GM19043 (cell line): ENCODE results near the gene PRDM10.
"Not testable (repeated sequence)": the region's sequence is repeated elsewhere in the genome, so short reads cannot be mapped to it uniquely, and the experiment has no call there.

Experiments
- ATAC-seq: cut with Tn5 transposase; IDR thresholded peaks from one replicate; pipeline ENCODE4 v1.9.1; 2021; ENCODE audit warnings: low read depth; ENCODE audit not compliant: unreplicated experiment

PRDM10 gene, protein sequence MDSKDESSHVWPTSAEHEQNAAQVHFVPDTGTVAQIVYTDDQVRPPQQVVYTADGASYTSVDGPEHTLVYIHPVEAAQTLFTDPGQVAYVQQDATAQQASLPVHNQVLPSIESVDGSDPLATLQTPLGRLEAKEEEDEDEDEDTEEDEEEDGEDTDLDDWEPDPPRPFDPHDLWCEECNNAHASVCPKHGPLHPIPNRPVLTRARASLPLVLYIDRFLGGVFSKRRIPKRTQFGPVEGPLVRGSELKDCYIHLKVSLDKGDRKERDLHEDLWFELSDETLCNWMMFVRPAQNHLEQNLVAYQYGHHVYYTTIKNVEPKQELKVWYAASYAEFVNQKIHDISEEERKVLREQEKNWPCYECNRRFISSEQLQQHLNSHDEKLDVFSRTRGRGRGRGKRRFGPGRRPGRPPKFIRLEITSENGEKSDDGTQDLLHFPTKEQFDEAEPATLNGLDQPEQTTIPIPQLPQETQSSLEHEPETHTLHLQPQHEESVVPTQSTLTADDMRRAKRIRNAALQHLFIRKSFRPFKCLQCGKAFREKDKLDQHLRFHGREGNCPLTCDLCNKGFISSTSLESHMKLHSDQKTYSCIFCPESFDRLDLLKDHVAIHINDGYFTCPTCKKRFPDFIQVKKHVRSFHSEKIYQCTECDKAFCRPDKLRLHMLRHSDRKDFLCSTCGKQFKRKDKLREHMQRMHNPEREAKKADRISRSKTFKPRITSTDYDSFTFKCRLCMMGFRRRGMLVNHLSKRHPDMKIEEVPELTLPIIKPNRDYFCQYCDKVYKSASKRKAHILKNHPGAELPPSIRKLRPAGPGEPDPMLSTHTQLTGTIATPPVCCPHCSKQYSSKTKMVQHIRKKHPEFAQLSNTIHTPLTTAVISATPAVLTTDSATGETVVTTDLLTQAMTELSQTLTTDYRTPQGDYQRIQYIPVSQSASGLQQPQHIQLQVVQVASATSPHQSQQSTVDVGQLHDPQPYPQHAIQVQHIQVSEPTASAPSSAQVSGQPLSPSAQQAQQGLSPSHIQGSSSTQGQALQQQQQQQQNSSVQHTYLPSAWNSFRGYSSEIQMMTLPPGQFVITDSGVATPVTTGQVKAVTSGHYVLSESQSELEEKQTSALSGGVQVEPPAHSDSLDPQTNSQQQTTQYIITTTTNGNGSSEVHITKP

DNA sequence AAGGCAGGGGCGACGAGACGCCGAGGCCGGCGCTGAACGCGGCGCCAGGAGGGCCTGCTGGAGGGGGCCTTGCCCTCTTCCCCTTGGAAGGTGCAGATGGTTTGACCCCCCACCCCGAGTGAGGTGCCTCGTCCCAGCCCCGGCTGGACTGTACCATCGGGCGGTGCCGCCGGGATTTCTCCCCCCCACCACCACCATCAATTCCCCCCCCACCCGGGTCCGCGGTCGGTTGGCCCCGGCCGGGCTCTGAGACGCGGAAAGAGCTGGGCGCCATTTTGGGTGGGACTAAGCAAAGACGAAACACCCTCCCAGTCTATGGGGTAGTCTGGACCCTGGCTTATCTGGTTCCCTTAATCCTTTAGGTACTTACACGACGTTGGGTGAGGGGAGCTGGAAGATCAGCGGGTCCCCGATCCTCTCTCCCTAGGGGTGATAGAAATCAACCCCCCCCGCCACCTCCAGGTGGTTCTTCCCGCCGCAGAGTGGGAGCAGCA is at the start of gene PRDM10:
Gene PRDM10, minus strand, starts transcription at position 484 of the 494 bp plus-strand sequence. CDS start 41,871 bp downstream, outside the sequence.
- peak; percentile 36 for ATAC-seq

DNA sequence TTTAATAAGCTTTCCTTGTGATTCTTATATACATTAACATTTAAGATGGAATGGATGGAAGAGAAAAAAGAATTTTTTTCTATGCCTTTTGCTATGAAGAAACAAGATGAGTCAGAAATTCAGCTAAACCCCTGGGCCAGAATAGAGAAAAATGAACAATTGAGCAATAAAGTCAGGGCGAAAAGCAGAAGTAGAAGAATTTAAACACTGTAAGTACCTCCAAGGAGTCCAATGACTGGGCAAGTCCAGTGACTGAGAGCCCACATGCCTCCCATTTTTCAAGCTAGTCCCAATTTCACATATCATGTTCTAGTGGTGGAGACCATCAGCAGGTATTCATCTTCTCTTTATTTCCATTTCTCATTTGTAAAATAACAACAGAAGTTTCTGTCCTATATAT is 48.4 kb upstream of the PRDM10 start:
- no peak for ATAC-seq

DNA sequence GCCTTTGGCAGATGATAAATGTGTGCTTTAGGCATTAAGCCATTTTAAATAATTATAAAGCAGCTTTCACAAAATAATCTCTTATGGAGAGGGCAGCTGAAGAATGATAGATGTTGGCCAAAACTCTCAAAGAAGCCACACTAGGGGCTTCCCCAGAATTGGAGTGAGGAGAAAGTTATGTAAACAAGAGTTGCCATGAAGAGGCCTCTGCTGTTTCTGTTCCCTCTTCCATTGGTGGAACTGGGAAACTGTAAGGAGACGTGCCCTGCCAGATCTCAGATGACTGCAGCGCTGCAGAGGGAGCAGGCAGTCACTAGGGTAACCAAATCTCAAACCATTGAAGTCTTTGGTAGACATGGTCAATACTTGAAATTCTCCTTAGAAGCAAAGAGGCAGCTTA is 47.6 kb upstream of the PRDM10 start:
- no peak for ATAC-seq

DNA sequence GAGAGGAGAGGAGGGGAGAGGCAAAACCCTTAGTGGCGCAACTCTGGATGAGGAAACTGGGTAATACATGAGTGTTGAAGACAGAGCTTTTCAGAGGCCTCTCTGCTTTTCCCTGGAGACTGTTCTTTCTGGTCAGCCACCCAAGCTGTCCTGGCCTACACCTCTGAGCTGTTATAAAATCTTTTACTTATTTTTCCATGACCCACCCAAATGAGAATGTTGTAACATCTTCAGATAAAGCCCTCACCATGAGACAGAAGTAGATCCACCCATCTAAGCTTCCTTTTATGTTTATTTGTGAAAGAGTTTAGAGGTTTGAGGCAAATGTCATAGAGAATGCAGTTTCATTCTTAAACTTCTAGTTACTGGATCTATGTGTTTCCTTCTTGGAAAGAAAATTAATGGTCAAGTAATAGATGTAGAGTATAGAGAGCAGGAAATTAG is 46.7 kb upstream of the PRDM10 start:
- ATAC-seq = no peak

DNA sequence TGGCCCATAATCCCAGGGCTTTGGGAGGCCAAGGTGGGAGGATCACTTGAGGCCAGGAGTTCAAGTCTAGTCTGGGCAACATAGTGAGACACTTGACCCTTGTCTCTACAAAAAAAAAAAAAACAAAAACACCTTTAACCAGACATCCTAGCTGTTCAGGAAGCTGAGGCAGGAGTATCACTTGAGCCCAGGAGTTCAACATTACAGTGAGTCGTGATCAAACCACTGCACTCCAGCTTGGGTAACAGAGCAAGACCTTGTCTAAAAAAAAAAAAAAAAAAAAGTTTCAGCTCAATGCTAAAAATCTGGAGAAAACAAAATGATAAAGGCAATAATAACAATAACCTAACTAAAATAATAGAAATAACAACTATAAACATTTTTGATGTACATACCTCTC is 44.5 kb upstream of the PRDM10 start:
- ATAC-seq = no peak

DNA sequence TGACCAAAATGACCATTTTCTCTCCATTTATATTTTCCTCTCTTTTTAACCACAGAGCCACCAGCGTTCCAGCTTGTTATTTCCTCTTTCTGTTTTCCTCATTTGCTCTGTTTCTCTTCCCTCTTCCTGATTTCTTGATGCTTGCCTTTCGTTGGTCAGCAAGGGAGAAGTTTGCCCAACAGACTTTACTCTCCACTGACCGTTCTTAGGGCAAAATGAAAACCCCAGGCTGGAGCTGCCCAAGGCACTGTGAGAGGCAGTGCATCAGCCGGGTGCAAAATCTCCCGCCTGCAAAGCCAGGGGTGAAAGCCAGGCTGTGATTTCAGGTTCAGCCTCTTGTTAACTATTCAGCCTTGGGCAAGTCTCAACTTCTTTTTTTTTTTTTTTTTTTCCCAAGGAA is 40.9 kb upstream of the PRDM10 start:
- no peak for ATAC-seq

DNA sequence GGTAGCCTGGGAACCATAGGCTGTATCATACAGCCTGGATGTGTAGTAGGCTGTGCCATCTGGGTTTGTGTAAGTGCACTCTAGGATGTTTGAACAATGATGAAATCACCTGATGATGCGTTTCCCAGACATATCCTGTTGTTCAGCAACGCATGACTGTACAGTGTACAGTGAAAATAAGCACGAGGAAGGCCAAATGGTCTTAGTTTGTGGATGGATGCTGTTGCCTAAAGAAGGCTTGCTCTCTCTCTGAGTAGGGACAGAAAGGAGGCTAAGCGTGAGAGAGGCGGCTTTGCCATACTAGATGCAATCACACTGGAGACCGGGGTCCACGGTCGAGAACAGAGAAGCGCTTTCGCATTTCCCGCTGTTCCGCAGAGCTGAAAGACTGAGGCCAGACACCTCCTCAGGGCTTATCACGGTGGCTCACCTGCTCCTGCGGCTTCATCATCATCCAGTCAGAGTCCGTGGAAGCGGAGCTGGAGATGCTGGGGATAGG is 39.5 kb upstream of the PRDM10 start:
- no peak for ATAC-seq

DNA sequence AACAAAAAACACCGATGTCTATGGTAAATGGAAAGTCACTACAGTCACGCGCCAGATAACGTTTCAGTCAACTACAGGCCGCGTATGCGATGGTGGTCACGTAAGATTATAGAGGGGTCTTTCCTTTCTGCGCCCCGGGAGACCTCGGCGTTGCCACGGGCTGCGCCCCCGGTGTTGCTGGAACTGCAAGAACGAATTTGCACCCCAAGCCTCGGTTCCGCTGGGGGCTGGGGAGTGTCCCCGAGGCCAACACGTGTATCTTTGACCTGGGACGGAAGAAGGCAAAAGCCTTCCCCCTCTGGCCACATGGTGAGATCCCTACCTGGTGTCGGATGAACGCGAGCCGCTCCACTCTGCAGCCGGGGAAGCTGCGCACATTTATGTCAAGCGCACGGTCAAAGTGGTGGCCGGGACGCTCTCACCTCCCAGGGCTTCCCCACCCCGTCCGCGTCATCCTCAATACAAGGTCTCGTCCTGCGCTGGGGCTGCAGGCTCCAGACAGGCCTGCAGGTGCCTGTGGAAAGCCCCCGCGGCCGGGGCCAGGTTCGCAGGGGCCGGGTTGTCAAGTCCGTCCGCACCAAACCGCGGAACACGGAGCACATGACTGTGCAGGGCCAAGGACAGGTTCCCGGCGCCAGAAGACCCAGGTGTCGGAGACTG is 37.8 kb upstream of the PRDM10 start:
- no peak for ATAC-seq

DNA sequence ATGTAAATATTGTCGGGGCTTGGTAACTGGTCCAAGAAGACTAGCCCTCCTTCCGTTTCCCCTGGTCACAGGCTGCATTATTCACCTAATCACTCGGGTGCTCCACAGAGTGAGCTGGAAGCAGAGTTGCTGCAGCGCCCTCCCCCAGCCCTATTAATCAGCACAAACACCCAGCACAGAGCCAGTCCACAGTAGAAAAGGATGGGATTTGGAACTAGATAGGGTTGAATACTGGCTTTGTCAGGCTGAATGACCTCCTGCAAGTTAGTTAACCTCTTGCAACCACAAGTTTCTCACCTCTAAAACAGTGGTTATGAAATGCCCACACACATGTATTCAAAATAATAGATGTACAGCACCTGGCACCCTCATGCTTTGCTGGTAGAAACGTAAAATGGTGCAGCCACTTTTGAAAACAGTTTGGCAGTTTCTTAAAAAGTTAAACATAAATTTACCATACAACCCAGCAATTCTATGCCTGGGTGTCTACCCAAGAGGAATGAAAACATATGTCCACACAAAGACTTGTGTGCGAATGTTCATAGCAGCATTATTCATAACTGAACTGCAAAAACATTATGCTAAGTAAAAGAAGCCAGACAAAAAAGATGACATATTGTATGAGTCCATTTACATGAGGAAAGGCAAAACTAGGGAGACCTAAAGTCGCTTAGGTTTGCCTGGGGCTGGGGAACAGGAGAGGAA is 35.4 kb upstream of the PRDM10 start:
- no peak for ATAC-seq

DNA sequence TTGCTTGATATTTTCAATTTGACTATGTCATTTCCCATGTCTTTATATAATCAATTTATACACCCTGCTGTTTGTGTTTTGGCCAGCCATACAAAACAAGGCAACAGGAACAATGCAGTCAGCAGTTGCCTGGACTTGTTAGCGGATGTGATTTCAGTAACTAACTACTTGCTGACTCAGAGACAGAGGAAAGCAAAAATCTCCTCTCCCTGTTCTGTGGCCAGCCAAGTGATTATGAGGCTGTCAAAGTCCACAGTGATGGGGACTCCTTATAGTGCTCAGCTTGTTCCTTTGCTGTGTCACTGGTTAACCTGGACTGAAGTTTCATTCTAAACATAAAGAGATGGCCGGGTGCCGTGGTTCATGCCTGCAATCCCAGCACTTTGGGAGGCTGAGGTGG is 34.4 kb upstream of the PRDM10 start:
- no peak for ATAC-seq

DNA sequence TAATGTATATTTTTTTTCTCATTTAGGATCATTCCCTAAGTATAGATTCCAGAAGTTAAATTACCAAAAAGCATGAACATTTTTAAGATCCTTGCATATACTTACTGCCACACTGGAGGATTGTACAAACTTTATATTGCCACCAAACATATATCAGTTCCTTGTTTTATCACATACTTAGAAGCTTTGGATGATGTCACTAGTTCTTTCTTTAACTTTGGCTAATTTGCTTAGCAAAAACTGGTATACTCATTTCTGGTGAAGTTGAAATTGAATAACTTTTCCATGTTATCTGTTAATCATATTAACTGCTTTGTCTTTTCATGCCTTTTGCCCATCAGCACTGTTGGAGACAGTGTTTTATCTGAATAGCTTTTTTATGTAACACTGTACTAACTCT is 31.6 kb upstream of the PRDM10 start:
- ATAC-seq = no peak

DNA sequence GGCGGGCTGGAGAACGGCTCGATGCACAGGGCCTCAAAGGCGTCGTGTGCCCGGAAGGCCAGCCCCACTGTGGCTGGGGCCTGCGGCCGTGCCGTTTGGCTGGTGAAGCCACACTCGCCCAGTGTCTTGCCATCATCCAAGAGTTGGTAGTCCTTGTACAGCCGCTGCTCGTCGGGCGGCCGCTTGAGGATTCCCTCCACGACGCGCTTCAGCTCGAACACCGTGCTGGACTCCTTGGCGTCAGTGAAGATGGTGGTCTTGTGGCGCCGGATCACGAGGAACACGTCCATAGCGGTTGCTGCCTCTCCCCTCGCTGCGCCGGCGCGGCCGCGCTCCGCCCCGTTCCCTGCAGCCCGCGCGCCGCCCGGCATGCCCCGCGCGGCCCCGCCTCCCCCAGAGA is 30.3 kb upstream of the PRDM10 start:
- ATAC-seq = no peak

DNA sequence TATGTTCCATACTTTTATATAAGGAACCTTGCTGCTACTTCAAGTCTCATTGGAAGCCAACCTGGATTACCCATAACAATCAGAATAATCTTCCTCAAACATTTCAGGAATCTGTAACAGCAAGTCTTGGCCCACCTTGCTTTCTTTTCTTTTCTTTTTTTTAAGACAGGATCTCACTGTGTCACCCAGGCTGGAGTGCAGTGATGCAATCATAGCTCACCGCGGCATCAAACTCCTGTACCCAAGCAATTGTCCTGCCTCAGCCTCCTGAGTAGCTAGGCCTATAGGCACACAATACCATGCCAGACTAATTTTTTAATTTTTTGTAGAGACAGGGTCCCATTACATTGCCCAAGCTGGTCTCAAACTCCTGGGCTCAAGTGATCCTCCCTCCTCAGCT is 29.3 kb upstream of the PRDM10 start:
- no peak for ATAC-seq

DNA sequence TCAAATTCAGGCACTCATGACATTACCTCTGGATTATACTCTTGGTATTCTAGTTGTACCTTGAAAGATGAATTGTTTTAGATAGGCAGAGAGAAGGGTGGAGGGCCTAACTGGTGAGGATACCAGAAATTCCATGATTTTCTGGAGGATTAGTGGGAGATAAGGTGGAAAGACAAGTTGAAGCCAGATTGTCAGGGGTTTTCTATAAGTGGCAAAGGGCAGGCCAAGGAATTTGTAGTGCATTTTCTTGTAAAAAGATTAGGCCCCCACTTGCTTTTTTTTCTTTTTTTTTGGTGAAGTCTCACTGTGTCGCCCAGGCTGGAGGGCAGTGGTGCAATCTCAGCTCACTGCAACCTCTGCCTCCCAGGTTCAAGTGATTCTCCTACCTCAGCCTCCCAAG is 28.4 kb upstream of the PRDM10 start:
- no peak for ATAC-seq

DNA sequence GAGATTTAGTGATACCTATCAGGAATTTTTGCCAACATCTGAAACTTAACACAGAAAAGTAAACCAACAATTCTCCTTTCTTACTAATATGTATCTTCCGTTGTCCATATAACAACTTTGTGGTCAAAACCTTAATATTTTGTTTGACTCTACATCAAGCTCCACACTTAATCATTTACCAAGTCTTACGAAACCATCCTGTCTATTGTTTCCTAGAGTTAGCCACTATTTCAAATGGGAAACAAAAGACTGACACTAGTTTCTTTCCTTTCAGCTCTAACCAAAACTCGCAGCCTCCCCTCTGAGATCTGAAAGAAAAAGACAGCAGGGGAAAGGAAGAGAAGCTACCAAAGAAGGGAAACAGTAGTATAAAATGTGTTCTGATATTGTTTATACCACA is 26.5 kb upstream of the PRDM10 start:
- ATAC-seq = peak; percentile 70

DNA sequence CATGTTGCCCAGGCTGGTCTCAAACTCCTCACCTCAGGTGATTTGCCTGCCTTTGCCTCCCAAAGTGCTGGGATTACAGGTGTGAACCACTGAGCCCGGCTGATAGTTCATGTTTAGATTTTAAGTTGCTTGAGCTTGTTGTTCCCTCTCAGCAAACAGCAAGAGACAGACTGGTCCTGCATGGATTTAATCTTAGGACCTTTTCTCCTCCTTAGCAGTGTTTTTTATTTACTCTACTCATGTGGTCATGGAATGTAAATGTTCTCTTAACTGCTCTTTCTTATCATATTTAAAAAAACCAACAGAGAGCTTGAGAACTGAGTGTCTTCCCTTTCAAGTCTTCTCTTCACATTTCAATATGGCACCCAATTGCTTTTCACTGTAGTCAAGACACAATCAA is 22.7 kb upstream of the PRDM10 start:
- no peak for ATAC-seq

DNA sequence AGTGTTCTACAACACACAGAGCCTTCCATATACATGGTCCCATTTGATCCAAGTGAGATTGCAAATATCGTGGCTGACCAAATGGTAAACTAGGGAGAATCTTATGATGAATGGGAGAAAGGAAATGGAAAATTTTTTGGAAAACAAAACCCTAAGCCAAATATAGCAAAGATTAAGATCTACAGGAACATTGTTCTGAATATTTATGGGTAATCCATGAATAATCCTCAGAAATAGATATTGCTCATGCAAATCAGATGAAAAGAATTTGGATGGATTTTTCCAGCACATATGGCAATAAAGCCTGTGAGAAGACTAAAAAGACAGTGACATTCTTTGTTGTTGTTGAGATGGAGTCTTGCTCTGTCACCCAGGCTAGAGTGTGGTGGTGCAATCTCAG is 21.7 kb upstream of the PRDM10 start:
- ATAC-seq = no peak

DNA sequence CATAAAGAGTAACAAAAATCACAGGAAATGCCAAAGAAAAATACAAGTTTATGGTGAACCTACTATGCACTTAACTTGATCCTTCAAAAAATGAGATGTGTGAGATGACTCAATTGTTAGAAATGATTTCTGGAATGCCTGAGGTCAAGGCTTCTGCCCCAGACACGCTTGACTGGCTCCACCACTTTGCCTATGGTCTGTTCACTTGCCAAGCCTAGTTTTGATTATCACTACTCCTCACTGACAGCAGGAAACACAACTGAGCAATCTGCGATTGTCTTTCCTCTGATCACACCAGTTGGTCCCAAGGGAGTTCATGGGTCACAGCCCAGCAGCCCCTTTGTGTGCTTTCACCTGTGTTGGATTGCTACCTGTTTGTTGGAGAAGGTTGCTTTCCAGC is 20.6 kb upstream of the PRDM10 start:
- peak; percentile 94 for ATAC-seq

DNA sequence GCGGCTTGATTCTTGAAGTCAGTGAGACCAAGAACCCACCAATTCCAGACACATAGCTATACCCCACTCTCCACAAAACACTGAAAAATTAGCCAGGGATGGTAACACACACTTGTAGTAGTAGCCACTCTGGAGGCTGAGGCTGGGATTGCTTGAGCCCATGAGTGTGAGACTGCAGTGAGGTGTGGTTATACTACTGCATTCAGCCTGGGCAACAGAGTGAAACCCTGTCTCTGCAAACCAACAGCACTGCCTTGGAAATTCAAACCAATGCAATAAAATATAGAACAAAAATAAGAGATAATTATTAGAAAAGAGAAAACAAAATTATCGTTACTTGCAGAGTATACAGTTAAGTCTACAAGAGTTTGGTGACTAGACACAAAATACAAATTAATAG is 20.2 kb upstream of the PRDM10 start:
- ATAC-seq = peak; percentile 23

DNA sequence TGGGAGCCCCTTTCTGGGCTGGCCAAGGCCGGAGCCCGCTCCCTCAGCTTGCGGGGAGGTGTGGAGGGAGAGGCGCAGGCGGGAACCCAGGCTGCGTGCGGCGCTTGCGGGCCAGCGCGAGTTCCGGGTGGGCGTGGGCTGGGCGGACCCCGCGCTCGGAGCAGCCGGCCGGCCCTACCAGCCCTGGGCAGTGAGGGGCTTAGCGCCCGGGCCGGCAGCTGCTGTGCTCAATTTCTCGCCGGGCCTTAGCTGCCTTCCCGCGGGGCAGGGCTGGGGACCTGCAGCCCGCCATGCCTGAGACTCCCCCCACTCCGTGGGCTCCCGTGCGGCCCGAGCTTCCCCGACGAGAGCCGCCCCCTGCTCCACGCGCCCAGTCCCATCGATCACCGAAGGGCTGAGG is 19.0 kb upstream of the PRDM10 start:
- ATAC-seq = not testable (repeated sequence)
